Measurements from ENCODE around the gene CD274.
"Not testable (repeated sequence)": the region's sequence is repeated elsewhere in the genome, so short reads cannot be mapped to it uniquely, and the experiment has no call there.

CD274 gene

DNA sequence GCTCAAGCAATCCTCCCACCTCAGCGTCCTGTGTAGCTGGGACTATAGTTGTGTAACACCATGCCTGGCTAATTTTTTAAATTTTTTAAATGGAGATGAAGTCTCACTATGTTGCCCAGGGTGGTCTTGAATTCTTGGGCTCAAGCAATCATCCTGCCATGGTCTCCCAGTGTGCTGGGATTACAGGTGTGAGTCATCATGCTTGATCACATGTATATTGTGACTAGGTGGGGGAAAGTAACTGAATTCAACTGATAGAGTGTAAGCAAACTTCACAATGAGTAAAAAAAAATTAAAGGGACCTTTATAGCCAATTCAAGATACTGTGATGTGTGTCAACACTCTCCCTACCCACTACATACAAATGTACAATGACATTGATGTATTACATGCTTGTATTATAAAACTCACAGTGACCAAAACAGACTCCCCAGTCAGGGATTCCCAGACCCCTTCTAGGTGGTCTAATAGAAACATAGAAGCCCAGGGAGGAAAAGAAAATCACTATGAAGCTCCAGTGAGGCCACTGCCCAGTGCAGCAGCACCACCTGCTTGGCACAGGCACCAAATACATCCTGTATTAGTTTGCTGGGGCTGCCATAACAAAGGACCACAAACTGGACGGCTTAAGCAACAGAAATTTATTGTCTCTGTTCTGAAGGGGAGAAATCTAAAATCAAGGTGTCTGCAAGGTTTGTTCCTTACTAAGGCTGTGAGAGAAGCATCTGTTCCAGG is 21.4 kb upstream of the CD274 start:
- Histone ChIP-seq H3K4me1 (ENCODE audit: control insufficient read depth, insufficient read depth, low read length, poor library complexity, severe bottlenecking) (no peaks in the 10 kb centered on the region), H3K27ac (ENCODE audit: low read depth, low read length, severe bottlenecking) (no peak overlapping the region), H3K36me3 (ENCODE audit: control insufficient read depth, insufficient read depth, low read length) (peaks cover 13% of the 10 kb centered on the region), H3K4me3 (ENCODE audit: extremely low read depth, insufficient read depth, low read length, poor library complexity, severe bottlenecking) (no peak overlapping the region), H3K9me3 (ENCODE audit: control insufficient read depth, low read length) (peaks cover 5% of the 10 kb centered on the region)
- WGBS, 2 experiments (ENCODE audit: insufficient coverage in 2 of 2) = 85% methylated on average over 1 of the region's 2 CpGs; no CpG with 5 or more reads in 1 of the 2 experiments

DNA sequence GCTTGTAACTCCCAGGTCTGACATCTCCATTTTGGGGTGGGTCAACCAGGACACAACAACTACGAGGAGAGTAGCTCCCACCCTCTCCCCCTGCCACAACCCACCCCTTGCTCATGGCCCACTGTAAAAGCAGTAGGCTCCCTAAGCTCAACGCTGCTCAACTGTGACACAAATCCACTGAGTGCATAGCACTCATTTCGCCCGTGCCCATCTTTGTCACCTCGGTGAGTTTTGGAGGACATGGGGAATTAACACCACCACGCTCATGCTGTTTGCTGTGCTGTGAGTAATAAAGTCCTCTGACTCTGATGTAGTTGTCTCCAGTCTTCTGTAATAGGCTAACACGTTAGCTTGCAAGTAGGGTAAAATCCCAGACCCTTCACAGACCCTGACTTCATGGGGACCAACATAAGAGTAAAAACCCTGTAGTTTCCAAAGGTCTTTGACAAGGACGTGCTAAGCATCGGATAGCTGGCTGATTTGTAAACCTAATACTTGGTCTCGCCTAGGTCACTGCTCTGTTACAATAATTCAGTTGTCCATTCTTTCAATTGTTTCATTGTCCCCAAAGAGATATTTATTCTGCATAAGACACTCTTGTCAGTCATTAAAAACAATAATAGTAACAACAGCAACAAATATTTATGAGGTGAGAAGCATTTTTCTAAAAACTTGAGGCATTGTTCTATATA is 20.3 kb upstream of the CD274 start:
- H3K4me1 ChIP-seq (ENCODE audit: control insufficient read depth, insufficient read depth, low read length, poor library complexity, severe bottlenecking) = no peaks in the 10 kb centered on the region
- 93 to 99% methylated on average over 7 to 9 of the region's 10 CpGs for WGBS, 2 experiments (ENCODE audit: insufficient coverage in 2 of 2)

DNA sequence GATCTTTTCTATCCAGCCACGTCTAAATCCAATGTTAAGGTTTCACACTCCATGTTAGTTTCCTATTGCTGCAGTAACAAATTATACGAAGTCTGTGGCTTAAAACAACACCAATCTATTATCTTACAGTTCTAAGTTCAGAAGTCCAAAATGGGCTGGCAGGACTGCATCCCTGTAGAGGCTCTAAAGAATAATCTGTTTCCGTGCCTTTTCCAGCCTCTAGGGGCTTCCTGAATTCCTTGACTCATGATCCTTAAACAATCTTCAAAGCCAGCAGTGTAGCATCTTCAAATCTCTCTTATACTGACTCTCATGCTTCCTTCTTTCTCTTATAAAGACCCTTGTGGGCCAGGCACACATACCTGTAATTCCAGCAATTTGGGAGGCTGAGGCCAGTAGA is 19.4 kb upstream of the CD274 start:
- 88 to 100% methylated on average over 2 of the region's 3 CpGs for WGBS, 2 experiments (ENCODE audit: insufficient coverage in 2 of 2)
- H3K36me3 ChIP-seq (ENCODE audit: control insufficient read depth, insufficient read depth, low read length) = peaks cover 22% of the 10 kb centered on the region

More for the DNA sequence above, 20.3 kb upstream of the CD274 start:
- H3K4me3 ChIP-seq (ENCODE audit: extremely low read depth, insufficient read depth, low read length, poor library complexity, severe bottlenecking) = no peak overlapping the region
- H3K9me3 ChIP-seq (ENCODE audit: control insufficient read depth, low read length) = peaks cover 5% of the 10 kb centered on the region
- H3K27ac ChIP-seq (ENCODE audit: low read depth, low read length, severe bottlenecking) = no peak overlapping the region
- peaks cover 13% of the 10 kb centered on the region for H3K36me3 ChIP-seq (ENCODE audit: control insufficient read depth, insufficient read depth, low read length)

GRCh38 chr9:5432890-5433289 is 17.5 kb upstream of the CD274 start:
- peaks cover 27% of the 10 kb centered on the region for H3K36me3 ChIP-seq (ENCODE audit: control insufficient read depth, insufficient read depth, low read length)
- not testable (repeated sequence) for H3K27ac ChIP-seq (ENCODE audit: low read depth, low read length, severe bottlenecking); H3K4me3 ChIP-seq (ENCODE audit: extremely low read depth, insufficient read depth, low read length, poor library complexity, severe bottlenecking); H3K4me1 ChIP-seq (ENCODE audit: control insufficient read depth, insufficient read depth, low read length, poor library complexity, severe bottlenecking)
- peaks cover 24% of the 10 kb centered on the region for H3K9me3 ChIP-seq (ENCODE audit: control insufficient read depth, low read length)
- 91 to 97% methylated on average over 18 to 24 of the region's 24 CpGs for WGBS, 2 experiments (ENCODE audit: insufficient coverage in 2 of 2)

More for the DNA sequence above, 19.4 kb upstream of the CD274 start:
- Histone ChIP-seq H3K27ac (ENCODE audit: low read depth, low read length, severe bottlenecking) (no peak overlapping the region), H3K9me3 (ENCODE audit: control insufficient read depth, low read length) (peaks cover 12% of the 10 kb centered on the region), H3K4me3 (ENCODE audit: extremely low read depth, insufficient read depth, low read length, poor library complexity, severe bottlenecking) (no peak overlapping the region), H3K4me1 (ENCODE audit: control insufficient read depth, insufficient read depth, low read length, poor library complexity, severe bottlenecking) (no peaks in the 10 kb centered on the region)

- Histone ChIP-seq H3K36me3 (ENCODE audit: control insufficient read depth, insufficient read depth, low read length) (peaks cover 27% of the 10 kb centered on the region), H3K9me3 (ENCODE audit: control insufficient read depth, low read length) (peaks cover 24% of the 10 kb centered on the region)
- H3K27ac ChIP-seq (ENCODE audit: low read depth, low read length, severe bottlenecking); H3K4me3 ChIP-seq (ENCODE audit: extremely low read depth, insufficient read depth, low read length, poor library complexity, severe bottlenecking); H3K4me1 ChIP-seq (ENCODE audit: control insufficient read depth, insufficient read depth, low read length, poor library complexity, severe bottlenecking): not testable (repeated sequence)
- 90 to 91% methylated on average over 21 to 22 of the region's 26 CpGs for WGBS, 2 experiments (ENCODE audit: insufficient coverage in 2 of 2)
Measured at GRCh38 chr9:5433328-5433727, 17.0 kb upstream of the CD274 start.

- Histone ChIP-seq H3K9me3 (ENCODE audit: control insufficient read depth, low read length) (peaks cover 24% of the 10 kb centered on the region), H3K36me3 (ENCODE audit: control insufficient read depth, insufficient read depth, low read length) (peaks cover 27% of the 10 kb centered on the region)
- 95 to 98% methylated on average over 21 to 36 of the region's 65 CpGs for WGBS, 2 experiments (ENCODE audit: insufficient coverage in 2 of 2)
- H3K4me1 ChIP-seq (ENCODE audit: control insufficient read depth, insufficient read depth, low read length, poor library complexity, severe bottlenecking); H3K27ac ChIP-seq (ENCODE audit: low read depth, low read length, severe bottlenecking); H3K4me3 ChIP-seq (ENCODE audit: extremely low read depth, insufficient read depth, low read length, poor library complexity, severe bottlenecking): not testable (repeated sequence)
Measured at GRCh38 chr9:5433841-5434810, 16.2 kb upstream of the CD274 start.

DNA sequence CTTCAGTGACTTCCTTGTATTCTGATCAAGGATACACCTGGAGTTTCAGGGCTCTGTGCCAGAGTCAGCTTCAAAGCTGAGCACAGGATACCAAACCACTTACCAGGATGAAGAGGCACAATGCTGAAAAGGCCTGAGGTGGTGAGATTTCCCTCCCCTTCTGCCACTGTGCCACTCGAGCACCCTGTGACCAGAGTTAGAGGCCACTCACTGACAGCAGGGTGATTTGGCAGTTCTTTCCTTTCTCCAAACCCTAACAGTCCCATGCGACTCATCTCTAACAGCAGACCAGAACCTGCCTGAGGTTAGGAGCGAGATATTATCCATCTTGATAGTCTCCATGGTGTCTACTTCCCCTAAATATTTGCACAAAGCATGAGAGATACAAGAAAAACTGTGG is 14.4 kb upstream of the CD274 start:
- WGBS, 2 experiments (ENCODE audit: insufficient coverage in 2 of 2) = 84 to 97% methylated on average over 3 of the region's 3 CpGs
- peaks cover 13% of the 10 kb centered on the region for H3K4me1 ChIP-seq (ENCODE audit: control insufficient read depth, insufficient read depth, low read length, poor library complexity, severe bottlenecking)
- H3K4me3 ChIP-seq (ENCODE audit: extremely low read depth, insufficient read depth, low read length, poor library complexity, severe bottlenecking) = no peak overlapping the region
- no peak overlapping the region for H3K27ac ChIP-seq (ENCODE audit: low read depth, low read length, severe bottlenecking)
- peaks cover 16% of the 10 kb centered on the region for H3K36me3 ChIP-seq (ENCODE audit: control insufficient read depth, insufficient read depth, low read length)
- peaks cover 24% of the 10 kb centered on the region for H3K9me3 ChIP-seq (ENCODE audit: control insufficient read depth, low read length)

GRCh38 chr9:5436441-5436840 is 13.9 kb upstream of the CD274 start:
- Histone ChIP-seq H3K4me3 (ENCODE audit: extremely low read depth, insufficient read depth, low read length, poor library complexity, severe bottlenecking) (no peak overlapping the region), H3K36me3 (ENCODE audit: control insufficient read depth, insufficient read depth, low read length) (peaks cover 14% of the 10 kb centered on the region), H3K9me3 (ENCODE audit: control insufficient read depth, low read length) (peaks cover 24% of the 10 kb centered on the region), H3K27ac (ENCODE audit: low read depth, low read length, severe bottlenecking) (no peak overlapping the region), H3K4me1 (ENCODE audit: control insufficient read depth, insufficient read depth, low read length, poor library complexity, severe bottlenecking) (peaks cover 14% of the 10 kb centered on the region)
- 100% methylated on average over 1 of the region's 2 CpGs; no CpG with 5 or more reads in 1 of the 2 experiments for WGBS, 2 experiments (ENCODE audit: insufficient coverage in 2 of 2)

GRCh38 chr9:5437254-5438216 is 12.8 kb upstream of the CD274 start, which contains the start of gene PLGRKT:
Gene PLGRKT, minus strand, starts transcription at chr9:5437925. Its CDS starts 5,948 bp downstream, at chr9:5431977.
- peak within 1 kb of the TSS; percentile 85 for H3K27ac ChIP-seq (ENCODE audit: low read depth, low read length, severe bottlenecking)
- H3K4me1 ChIP-seq (ENCODE audit: control insufficient read depth, insufficient read depth, low read length, poor library complexity, severe bottlenecking) = peaks cover 14% of the 10 kb centered on the region
- peaks cover 24% of the 10 kb centered on the region for H3K9me3 ChIP-seq (ENCODE audit: control insufficient read depth, low read length)
- H3K36me3 ChIP-seq (ENCODE audit: control insufficient read depth, insufficient read depth, low read length) = peaks cover 14% of the 10 kb centered on the region
- peak within 1 kb of the TSS; percentile 59 for H3K4me3 ChIP-seq (ENCODE audit: extremely low read depth, insufficient read depth, low read length, poor library complexity, severe bottlenecking)
- 5 to 7% methylated on average over 41 to 43 of the region's 55 CpGs for WGBS, 2 experiments (ENCODE audit: insufficient coverage in 2 of 2)

Data from mesodermal cell (in vitro differentiated cells).